Hepatic stellate cell (primary cell): ENCODE results near the gene MDH2.
"Not testable (repeated sequence)": the region's sequence is repeated elsewhere in the genome, so short reads cannot be mapped to it uniquely, and the experiment has no call there.

Source experiments
- DNase-seq: peaks from one replicate; pipeline ENCODE4 v3.0.0; 2011; ENCODE audit warnings: low spot score

MDH2 gene

DNA sequence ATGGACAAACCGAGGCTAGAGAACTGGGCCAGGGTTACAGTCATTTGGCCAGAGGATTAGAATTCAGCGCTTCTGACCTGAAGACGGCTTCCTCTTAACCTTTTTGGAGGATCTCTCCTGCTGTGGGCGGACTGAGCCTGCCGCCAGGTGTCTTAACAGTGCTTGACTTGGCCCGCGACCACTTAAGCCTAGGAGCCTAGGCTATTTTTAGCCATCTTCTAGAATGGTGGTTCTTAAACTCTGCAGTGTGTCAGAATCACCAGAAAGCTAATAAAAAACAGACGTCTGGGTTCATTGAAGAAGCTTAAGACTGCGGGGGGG is 722 bp downstream of the MDH2 start:
- DNase-seq, result no peak

DNA sequence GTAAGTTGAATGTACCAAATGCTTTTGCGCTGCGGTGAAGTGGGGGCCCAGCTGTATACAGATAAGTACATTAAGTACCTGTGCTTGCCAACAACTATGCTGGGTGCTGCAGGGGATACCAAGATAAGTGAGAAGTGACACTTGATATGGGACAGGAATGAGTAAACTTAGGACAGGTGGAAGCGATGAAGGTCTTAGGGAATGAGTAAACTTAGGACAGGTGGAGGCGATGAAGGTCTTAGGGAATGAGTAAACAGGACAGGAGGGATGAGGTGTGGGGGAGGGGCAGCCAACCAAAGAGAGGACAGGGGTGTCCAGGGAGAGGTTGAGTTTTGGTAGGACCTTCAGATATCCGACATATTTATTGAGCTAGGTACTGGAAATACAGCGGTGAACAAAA is 1.4 kb downstream of the MDH2 start:
- DNase-seq, result no peak

DNA sequence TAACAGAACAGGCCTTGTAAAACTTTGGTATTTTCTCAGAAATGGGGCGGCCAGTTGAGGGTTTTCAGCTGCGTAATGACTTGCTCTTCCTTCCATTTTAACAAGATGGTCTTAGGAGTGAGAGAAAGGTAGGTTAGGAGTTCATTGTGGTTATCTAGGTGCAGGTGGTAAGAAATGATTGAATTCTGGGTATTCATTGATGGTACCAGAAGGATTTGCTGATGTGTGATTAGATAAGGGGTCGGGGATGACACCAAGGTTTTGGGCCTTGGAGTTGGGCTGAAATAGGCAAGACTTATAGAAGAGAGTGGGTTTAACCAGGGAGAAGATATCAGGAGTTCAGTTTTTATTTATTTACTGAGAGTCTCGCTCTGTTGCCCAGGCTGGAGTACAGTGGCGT is 2.6 kb downstream of the MDH2 start:
- no peak for DNase-seq

DNA sequence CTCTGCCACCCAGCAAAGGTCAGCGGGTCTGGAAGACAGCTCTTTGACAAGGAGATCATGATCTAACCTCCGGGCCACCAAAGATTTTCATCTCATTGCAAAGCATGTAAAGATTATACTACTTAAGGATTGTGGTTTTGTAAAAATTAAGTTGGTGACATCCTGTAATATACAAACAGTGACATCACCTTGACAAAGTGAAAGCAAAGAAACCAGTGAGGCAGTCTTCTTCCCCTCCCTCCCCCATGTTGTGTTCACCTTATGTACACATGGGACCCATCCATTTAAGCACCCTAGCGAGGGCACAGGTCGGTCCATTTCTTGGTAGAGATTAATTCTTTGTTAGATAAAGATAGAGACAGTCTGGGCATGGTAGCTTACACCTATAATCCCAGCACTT is 3.9 kb downstream of the MDH2 start:
- no peak for DNase-seq

DNA sequence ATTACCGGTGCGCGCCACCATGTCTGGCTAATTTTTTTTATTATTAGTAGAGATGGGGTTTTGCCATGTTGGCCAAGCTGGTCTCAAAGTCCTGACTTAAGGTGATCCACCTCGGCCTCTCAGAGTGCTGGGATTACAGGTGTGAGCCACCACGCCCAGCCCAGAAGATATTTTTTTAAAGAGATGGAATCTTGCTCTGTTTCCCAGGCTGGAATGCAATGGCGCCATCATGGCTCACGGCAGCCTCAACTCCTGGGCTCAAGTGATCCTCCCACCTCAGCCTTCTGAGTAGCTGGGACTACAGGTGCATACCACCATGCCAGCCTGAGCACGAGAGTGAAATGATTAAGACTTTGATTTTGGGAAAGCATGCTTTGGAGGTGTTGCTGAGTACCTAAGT is 4.8 kb downstream of the MDH2 start:
- DNase-seq, result not testable (repeated sequence)

DNA sequence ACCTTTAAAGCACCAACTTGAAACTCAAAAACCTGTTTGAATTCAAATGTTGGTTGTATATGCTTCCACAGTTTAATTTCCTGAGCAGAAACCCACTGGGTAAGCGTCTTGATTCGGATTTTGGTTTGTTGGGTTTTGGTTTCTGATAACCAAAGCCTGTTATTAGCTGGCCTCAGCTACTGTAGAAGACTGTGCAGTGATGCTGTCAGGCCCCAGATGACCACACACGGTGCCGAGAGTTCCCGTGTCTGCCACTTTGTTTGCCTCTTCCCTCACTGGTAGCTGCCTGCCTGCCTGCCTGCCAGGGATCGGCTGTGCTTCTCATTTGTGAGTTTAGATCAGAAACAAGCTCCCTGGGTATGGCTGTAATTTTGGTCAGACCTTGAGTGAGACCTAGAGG is 5.6 kb downstream of the MDH2 start:
- DNase-seq, result no peak

DNA sequence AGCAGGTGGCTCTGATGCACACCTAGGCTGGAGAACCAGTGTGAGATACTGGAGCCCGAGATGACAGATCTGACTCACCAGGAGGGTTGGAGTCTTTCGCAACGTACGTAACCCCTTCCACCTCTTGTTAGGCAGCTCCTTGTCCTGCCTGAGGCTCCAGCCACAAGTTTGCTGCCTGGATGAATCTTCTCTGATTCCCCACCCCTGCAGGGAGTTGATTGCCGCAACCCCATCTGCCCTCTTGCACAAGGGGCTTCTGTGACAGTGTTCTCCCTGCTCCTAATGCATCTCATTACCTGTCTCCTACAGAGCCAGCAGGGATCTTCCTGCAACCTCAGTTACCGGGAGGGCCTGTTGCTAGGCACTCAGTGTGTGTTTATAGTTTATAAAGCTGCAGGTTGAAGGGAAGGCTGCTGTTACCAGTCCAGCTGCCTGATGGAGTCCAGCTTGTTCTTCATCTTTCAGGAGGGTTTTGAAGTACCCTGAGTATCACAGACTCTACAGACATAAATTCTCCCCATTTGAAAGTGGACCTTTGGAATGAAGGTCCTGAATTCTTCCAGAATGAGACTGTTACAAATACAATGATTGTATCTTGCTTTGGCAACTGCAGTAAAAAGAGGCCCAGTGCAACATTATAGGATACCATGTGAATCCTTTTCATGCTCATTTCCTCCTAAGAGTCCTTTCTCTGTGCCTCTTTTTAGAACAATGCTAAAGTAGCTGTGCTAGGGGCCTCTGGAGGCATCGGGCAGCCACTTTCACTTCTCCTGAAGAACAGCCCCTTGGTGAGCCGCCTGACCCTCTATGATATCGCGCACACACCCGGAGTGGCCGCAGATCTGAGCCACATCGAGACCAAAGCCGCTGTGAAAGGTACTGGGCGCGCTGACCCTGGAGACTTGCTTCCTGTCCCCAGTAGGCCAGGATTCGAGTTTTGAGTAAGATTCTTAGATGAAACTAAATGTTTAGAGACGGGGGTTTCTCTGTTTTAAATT is 6.5 kb downstream of the MDH2 start:
- peak; percentile 37 for DNase-seq

DNA sequence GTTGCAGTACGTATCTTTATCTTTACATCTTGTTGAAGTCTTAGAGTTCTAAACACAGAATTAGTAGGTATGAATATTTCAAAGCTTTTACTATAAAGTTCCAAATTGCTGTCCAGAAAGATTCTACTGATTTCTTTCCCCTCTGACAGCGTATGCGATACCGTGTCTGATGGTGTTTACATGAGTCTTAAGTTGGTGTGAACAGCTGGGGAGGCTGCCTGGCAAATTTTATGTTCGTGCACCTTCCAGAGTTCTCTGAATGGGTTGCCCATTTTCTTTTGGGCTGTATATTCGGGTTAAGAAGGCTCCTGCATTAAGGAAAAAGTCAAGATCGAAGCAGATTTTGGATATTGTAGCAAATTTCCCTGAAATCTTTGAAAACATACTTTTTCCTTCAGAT is 8.3 kb downstream of the MDH2 start:
- no peak for DNase-seq

DNA sequence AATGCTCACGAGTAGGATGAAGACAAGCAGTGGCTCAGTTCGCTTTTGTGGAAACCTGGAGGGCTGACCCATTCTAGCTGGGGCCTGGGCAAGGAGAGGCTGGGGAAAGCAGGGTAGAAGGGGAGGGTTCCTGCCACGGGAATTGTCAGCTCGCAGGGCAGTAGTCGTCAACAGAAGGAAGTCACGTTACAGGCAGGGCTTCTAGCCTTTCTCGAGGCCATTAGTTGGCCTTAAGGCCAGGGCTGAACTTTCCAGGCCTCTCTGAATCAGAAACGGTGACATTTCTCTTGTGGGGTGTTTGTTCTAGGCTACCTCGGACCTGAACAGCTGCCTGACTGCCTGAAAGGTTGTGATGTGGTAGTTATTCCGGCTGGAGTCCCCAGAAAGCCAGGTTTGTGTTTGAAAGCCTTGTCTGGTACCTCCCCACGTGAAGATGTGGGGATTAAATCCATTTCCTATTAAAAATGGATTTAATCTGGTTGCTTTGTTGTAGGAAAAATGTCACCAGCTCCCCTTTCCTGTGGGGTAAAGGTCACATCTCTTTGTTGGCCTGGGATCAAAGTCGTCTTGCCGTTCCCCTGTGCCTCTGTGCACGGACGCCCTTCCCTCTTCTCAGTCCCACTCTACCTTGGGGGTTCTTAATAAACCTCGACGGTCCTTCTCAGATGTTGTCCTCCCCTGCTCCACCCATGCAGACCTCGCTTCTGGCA is 9.4 kb downstream of the MDH2 start:
- DNase-seq, result no peak

DNA sequence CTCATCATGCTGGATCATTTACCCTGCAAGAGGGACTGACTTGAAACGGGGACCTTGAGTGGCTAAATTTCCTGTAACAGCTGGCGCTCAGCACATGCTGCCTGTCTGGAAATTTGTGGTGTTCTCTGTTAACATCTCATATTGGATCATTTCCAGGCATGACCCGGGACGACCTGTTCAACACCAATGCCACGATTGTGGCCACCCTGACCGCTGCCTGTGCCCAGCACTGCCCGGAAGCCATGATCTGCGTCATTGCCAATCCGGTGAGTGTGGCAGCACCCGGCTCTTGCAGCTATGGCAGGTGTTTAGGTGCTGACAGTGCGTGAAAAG is 9.9 kb downstream of the MDH2 start:
- DNase-seq, result no peak

DNA sequence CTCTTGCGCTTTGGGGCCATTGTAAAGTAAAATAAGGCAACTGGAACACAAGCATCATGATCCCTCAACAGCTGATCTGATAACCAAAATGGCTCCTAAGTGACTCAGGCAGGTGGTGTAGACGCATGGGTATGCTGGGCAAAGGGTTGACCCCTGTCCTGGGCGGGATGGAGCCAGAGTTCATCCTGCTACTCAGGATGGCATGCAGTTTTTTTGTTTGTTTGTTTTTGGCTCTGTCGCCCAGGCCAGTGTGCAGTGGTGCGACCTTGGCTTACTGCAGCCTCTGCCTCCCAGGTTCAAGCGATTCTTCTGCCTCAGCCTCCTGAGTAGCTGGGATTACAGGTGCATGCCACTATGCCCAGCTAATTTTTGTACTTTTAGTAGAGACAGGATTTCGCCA is 10.8 kb downstream of the MDH2 start:
- DNase-seq, result not testable (repeated sequence)

DNA sequence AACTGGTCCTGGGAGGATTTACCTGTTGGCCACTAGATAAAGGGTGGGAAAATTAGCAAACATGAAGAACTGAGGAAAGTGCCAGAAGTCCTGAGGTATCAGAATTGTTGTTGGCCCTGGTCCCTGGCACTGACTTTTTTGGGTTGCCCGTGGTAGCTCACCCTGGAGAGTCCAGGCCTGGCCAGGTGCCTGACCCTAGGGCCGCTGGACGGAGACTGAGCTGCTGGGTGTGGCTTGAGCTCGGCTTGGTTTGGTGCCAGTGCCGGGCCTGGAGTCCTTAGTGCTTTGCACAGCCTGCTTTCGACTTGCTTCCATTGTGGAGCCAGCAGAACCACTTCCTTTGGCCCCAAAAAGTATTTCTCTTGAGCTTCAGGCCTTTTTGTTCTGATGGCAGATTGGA is 12.9 kb downstream of the MDH2 start:
- no peak for DNase-seq

DNA sequence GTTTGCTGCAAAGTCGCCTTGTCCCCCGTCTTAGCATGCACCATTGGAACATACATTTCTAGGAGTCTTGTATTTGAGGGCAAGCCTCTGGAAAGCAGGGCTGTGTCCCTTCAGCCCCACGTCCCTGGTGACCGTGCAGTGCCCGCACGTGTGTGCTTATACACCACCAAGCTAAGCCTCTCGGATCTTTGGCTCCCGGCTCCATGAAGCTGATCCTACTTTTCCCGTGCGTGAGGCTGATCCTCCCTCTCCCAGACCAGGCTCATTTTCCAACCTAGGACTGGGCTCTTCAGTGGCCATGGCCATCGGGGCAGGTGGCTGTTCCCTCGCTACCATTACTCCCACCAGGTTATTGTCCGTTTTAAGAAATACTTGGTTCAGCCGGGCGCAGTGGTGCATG is 14.3 kb downstream of the MDH2 start:
- DNase-seq, result no peak

DNA sequence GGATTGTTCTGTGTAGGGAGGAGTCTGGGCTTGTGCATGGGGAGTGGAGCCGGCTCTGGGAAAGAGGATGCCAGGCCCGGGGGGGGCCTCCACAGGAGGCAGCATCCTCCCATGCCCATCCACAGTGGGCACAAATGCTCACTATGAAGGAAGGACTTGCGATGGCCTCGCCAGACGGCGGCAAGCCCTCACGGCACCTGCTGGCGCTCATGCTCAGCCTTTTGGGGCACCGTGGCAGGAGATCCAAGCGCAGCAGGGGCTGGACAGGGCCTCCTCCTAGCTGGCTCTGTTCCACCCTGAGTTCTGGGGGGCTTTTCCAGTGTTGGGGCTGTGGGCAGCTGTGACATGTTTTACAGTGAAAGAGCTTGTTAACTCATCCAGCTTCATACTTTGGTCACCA is 15.2 kb downstream of the MDH2 start:
- DNase-seq, result no peak

DNA sequence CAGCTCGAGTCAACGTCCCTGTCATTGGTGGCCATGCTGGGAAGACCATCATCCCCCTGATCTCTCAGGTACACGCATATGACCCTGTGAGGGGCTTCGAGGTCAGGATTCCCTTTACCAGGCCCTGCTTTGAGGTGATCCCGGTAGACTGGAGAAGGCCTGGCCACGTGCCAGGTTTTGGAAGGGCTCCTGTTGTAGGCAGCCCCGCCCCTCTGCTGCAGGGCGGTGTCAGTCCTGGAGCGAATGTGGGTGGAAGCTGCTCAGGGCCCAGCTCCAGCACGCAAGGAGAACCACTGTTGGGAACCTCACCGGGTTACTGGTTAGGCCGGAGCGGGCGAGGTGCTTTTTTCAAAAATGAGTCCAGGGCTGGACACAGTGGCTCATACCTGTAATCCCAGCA is 15.6 kb downstream of the MDH2 start:
- no peak for DNase-seq

DNA sequence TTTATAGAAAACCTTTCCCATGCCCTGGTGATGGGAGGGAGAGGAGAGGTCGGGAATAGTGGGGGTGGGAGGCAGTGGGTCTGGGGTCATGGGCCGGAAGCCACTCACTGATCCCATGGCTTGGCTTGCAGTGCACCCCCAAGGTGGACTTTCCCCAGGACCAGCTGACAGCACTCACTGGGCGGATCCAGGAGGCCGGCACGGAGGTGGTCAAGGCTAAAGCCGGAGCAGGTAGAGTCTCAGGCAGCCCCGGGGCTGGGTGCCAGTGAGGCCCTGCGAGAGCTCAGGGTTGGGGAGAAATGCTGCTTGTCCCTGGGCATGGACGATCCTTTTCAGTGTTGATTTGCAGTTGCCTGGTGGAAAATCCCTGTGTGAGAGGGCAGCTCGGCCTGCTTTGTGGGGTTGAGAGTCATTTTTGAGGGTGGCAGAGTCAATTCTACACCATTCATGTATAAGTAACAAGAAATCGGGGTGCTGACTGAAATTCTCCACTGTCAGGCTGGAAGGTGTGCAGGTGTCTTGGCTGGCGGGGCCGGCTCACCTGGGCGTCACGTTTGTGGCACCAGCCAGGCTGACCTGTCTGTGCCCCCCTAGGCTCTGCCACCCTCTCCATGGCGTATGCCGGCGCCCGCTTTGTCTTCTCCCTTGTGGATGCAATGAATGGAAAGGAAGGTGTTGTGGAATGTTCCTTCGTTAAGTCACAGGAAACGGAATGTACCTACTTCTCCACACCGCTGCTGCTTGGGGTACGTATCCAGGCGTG is 16.5 kb downstream of the MDH2 start:
- DNase-seq, result no peak

DNA sequence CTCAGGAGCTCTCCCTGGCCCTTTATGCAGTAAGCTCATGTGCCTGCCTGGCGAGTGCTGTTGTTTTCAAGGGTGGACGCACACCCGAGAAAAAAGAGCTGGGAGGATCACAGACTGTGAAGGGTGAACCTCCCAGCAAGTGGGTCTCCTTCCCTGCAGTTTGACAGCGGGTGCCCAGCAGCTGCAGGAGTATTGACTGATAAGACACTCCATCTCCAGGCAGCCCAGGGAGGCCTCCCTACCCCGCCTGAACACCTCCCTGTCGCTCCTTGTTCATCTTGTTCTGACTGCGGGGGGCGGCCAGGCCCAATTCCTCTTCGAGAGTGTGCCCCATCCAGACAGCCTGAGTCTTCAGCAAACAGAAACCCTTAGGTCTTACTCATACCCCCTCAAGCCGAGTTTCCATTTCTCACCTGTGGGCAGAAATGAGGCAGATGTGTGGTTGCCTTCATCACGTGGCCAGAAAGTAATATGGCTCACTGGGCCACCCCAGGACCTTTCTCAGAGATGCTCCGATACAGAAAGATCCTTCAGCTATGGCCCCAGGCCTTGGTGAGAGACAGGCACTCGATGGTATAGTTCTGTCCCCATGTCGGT is 17.2 kb downstream of the MDH2 start:
- no peak for DNase-seq

DNA sequence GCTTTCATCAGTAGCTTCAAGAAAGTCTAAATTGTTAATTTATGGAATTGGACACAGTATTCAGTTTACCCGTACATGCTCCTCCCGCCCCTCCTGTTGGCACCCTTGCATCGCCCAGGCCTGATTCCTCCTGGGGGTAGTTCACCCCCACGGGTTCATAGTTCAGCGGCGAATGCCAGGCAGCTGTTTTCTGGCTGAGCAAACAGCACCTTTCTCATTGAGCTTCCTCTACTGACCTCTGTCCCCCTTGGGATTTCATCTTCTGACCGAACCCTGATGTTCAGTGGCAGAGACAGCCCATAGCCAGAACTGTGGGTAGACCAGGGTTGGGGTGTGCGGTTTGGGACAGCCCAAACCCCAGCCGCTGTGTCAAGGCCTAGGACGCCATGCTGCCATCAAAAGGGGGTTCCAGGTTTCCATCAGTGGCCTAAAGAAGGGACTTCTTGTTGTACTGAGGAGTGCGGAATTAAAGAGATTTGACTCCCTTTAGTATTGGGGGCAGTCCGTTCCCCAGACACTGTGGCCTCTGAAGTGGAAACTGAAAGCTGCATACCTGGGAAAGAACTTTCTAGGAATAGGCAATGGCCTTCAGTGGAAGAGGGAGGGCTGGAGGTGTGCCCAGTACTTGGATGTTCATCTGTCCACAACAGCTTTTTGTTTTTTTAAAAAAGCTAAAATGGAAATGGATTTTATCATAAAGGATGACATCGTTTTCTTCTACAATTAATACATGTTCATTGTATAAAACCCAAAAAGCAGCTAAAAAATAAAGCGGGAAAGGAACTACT is 19.0 kb downstream of the MDH2 start:
- no peak for DNase-seq

DNA sequence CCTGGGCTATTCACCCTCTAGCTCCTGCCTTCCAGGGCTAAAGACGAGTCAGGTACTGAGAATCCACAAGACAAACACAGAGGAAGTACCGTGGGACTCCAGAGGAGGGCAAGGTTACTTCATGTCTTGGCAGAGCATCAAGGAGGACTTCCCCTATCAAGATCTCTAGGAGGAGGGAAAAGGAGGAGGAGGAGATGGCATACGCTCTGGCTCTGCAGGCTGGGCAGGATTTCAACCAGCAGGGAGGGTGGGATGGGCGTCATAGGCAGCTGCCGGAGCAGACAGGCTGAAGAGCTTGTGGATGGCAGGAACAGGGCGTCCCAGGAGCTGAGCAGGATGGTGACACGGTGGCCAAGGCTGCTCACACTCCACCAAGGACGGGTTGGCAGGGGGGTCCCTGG is 21.3 kb downstream of the MDH2 start:
- peak; percentile 75 for DNase-seq

DNA sequence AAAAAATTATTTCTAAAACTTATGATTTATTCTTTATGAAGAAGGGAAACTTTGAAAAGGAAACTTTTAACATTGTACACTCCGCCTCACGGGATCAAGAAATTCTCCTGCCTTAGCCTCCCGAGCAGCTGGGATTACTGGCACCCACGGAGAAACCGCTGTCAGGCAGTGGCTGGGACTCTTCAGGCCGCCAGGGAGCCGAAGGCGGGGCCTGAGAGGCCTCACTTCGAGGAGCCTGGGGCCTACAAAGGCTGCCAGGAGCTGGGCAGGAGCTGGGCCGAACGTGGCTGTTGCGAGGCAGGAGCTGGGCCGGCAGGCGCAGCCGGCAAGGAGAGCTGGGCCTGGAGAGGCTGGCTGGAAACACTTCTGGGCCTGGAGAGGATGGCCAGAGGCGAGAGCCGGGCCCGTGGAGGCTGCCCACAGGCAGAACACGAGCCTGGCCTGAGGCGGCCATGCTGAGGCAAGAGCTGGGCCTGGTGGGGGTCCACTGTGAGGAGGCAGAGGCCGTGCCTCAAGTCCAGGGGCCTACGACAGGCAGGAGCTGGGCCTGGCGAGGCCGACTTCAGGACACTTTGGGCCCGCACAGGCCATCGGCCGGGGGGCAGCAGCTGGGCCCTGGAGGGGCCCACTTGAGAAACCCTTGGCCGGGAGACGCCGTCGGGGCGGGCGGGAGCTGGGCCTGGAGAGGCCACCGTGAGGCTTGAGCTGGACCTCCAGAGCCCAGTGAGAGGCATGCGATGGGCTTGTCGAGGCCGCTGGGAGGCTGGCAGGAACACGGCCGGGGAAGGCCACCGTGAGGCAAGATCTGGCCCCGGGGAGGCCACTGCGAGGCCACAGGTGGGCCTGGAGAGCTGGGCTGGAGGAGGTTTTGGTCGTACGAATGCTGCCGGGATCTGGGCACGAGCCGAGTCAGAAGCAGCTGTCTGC is 23.7 kb downstream of the MDH2 start:
- DNase-seq, result no peak
